Body of pancreas (tissue), 4 donors: ENCODE results near the gene AK9.

ENCODE experiments used
- POLR2A ChIP-seq, 3 donors: fragments of 450-650 bp; IDR thresholded peaks; one replicate each; pipeline ENCODE4 v1.6.1; 2016; ENCODE audit warnings: antibody characterized with exemption in 3 of 3, mild to moderate bottlenecking in 2 of 3
- TF ChIP-seq, protein P1 (sequence below), 7 experiments: fragments of 450-650 bp in 4 of 7; fragments of 200-600 bp in 3 of 7; sonication (generic) in 3 of 7; IDR thresholded peaks; one replicate each; pipeline ENCODE4 v1.5.1; 2016 to 2019; ENCODE audit warnings: antibody characterized with exemption in 7 of 7

DNA sequence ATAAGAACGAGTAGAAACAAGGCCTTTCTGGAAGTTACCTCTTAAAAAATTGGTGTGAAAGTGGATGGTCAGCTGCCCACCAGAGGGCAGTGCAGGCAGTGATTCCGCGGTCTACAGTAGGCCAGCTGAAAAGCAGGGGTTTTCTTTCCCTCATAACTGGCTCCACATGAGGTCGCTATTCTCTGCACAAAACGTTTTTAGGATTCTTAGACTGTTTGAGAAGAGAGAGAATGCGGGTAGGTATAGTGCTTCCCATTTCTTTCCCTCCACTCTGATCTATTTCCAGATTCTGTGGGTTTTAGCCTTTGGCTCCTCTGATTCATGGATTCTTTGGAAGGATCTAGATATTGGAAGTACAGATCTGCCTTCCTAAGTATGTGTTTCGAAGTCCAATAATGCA, 14.3 kb upstream of the AK9 start:
- TF ChIP-seq, protein P1, sequence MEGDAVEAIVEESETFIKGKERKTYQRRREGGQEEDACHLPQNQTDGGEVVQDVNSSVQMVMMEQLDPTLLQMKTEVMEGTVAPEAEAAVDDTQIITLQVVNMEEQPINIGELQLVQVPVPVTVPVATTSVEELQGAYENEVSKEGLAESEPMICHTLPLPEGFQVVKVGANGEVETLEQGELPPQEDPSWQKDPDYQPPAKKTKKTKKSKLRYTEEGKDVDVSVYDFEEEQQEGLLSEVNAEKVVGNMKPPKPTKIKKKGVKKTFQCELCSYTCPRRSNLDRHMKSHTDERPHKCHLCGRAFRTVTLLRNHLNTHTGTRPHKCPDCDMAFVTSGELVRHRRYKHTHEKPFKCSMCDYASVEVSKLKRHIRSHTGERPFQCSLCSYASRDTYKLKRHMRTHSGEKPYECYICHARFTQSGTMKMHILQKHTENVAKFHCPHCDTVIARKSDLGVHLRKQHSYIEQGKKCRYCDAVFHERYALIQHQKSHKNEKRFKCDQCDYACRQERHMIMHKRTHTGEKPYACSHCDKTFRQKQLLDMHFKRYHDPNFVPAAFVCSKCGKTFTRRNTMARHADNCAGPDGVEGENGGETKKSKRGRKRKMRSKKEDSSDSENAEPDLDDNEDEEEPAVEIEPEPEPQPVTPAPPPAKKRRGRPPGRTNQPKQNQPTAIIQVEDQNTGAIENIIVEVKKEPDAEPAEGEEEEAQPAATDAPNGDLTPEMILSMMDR (IDR thresholded peaks at IDR 0.05), result peak; percentile 87 to 99 (median 98)
- TF ChIP-seq POLR2A (IDR thresholded peaks at IDR 0.05), result no peak
